CD4-positive, alpha-beta T cell treated with Interleukin-2 at 100 ng/mL for 4 hours (primary cell): ENCODE measurements around the gene LRRC4B.

Experiments
- DNase-seq: peaks from one replicate; pipeline ENCODE4 v3.0.0-alpha.2; 2020; ENCODE audit warnings: low spot score

LRRC4B gene

DNA sequence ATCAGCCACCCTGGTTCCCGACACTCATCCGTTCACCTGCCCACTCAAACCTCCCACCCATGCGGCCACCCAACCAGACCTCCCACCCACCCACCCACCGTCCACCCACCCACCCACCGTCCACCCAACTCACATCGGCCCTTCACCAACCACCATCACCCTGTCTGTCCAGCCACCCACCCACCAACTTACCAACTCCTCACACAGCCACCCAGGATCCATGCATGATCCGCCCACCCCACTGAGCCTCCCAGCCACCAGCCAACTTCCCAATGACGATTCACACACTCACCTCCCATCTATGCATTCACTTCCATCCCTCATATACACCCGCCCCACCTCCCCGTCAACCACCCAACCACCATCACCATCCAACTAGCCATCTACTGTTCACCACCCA lies 61.5 kb downstream of the LRRC4B start:
- DNase-seq = no peak

DNA sequence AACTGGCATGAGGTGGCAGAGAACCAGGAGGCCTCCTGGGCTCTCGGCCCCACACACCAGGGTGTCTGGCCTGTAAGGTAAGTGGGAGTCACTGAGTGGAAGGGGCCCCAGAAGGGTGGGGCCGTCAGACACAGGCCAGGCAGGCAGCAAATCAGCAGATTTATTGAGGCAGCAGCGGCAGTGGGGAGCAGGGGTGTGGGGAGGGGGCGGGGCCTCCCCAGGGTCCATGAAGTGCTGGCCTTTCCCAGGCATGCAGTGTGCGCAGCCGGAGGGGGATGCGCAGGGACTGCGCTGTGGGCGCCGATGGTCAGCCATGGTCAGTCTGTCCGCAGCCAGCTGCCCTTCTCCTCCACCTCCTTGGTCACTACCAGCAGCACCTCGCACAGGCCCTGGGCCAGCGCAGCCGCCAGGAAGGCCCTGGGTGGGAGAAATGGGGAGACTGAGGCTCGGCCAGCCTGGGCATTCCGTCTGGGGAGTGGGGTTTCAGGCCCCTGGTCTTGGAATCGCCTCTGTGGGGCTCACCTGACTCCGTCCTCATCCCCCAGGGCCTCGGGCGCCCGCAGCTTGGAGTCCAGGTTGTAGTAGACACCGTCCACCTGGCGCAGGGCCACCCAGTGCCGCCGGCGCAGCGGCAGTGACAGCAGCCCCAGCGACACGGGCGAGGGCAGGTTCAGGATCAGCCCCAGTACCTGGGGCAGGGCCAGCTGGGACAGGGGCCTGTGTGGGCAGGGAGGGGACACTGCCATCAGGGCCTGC lies 62.2 kb downstream of the LRRC4B start:
- DNase-seq = no peak

DNA sequence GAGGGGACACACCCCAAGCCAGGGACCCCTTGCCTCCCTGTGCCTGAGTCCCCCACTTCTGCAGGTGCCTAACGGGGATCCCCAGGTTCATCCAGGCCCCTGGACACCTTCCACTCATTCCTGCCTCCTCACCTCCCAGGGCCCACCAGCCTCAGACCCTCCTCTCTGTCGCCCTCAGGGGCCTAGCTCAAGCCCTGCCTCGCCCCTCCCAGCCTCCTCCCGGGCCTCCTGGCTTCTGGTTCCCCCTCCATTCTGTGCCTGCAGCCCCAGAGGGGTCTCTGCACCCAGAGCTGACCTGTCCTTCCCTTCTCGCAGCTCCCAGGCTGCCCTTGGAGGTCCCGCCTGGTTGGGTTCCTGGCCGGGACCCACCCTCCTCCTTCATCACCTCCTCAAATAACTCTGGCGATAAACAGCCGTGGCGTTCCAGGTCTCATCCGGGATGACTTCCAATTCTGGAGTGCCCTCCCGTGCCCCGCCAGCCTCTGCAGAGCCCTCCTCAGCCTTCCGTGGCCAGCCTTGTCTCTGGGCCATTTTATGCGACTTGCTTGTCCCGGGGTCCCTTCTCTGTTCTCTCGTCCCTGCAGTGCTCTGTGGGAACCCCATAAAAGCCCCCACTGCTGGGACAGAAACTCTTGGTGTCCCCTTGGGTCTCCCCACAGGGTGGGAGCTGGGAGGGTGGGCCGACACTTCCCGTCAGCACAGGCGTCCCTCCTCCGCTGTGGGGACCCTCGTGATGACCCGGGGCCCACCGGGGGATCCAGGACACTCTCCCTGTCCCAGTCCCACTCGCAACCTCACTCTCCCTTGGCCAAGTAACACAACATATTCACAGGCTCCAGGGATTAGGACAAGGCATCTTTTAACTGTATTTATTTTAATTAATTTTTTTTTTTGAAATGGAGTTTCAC lies 66.4 kb downstream of the LRRC4B start:
- no peak for DNase-seq

DNA sequence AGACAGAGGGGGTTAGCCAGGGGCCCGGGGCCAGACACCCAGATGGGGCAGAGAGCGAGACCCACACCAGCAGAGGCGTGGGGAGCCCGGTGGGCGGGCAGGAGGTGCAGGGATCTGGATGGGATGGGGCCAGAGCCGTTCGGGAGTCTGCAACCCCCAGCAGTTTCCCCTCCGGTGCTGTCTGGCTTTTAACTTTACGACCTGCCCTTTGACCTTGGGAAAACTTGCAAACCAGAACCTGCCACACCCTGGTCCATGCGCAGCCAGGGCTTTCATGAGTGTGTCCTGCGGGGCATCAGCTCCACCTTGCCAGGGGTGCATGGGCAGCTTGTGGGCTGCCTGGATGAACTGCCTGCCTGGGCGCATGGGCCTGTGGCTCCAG lies 67.1 kb downstream of the LRRC4B start:
- DNase-seq = no peak

DNA sequence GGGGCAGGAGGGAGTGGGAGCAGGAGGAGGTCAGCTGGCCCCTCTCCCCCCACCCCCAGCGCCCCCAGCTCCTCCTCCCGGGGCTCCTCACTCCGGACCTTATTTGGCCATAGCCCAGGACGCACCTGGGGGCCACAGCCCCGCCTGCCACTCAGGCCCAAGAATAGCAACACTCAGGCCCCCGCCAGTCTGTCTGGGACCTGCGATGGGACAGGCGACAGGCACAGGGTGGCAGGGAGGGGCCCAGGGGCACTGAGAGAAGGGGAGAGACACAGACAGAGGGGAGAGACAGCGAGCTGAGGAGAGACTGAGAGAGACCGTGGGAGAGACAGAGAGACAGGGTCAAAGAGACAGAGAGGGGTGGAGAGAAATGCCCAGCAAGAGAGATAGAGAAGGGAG lies 67.5 kb downstream of the LRRC4B start:
- no peak for DNase-seq

DNA sequence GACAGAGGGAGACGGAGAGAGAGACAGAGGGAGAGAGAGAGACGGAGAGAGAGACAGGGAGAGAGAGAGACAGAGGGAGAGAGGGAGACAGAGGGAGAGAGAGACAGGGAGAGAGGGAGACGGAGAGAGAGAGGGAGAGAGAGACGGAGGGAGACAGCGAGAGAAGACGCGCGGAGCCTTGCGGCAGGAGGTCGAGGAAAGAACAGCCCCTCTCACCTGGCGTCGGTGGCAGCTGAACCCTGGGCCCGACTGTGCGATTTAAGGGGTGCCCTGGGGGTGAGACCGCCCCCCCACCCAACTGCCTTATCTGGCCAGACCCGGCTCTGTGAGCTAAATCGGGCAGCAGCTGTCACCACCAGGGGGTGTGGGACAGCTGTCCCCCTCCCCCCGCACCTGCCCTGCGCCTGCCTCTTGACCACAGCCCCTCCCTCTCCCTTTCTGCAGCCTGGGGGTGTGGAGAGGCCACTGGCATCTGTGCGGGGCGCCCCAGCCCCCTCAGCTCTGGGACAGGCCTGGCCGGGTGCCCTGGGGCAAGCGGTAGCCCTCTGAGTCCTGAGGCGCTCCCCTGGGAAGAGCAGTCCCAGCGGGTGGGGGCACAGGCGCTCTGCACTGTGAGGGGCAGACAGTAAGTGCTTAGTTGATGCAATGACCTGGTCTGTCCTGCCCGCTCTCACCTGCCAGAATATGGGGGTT lies 68.0 kb downstream of the LRRC4B start:
- no peak for DNase-seq

DNA sequence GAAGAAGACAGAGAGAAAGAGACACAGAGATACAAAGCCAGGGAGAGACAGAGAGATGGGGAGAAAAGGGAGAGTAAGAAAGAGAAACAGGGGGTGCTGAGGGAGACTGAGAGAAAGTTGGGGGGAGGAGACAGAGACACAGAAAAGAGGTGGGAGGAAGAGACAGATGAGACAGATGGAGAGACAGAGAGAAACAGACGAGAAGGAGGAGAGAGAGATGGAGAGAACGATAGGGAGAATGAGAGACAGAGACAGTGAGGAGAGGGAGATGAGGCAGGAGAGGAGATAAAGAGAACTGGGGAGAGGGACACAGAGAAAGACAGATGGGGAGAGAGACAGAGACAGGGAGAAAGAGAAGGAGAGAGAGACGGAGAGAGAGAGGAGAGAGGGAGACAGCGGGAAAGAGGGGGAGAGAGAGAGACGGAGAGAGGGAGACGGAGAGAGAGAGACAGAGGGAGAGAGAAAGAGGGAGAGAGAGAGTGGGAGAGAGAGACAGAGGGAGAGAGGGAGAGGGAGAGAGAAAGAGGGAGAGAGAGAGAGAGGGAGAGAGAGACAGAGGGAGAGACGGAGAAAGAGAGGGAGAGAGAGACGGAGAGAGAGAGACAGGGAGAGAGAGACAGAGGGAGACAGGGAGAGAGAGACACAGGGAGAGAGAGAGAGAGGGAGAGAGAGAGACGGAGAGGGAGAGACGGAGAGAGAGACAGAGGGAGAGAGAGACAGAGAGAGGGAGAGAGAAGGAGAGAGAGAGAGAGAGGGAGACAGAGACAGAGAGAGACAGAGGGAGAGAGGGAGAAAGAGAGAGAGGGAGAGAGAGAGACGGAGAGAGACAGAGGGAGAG lies 69.8 kb downstream of the LRRC4B start:
- DNase-seq = no peak

DNA sequence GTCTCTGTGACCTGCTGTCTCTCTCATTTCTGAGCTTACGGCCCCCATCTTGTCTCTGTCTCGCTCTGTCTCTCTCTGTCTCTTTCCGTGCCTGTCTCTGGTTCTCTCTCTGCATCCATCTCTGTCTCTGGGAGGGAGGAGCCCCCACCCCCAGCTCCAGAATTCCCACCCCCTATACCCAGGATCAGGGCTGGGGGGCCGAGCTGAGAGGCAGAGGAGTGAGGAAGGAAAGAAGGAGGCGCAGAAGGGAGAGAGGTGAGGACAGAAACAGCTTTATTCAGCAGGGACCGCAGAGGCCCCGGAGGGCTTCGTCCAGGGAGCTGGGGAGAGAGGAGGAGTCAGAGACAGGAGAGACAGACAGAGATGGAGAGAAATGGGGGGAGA lies 71.2 kb downstream of the LRRC4B start:
- no peak for DNase-seq

DNA sequence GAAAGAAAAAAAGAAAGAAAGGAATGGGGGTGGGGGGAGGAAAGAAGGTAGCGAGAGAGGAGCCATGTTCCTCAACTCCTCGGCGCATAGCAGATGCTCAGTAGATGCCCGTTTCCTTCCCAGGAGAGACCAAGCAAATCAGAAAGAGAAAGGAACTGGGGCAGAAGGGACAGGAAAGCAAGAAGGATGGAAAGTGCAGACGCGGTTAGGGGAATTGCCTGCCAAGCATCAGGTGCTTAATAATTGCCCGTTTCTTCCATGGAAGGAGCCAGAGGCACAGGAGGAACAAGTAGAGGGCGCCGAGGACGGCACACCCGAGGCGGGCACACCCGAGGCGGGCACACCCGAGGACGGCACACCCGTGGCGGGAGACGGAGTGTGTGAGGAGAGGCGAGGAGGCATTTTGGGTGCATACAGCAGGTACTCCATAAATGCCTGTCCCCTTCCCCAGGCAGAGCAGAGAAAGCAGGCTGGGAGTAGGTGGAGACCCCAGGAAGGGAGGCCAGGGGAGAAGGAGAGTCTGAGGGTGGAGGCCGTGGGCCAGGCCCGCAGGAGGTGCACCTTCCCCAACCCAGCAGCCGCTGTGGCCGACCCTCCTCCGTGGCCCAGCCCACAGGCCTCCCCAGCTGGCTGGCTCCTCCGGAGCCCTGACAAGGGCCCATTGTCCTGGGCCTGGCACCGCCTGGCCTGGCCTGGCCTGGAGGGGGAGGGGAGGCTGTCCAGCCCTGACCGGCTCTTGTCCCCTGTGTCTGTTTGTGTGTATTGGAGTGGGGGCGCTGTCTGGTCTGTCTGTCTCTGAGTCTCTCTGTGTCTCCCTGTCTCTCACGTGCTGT lies 71.8 kb downstream of the LRRC4B start:
- DNase-seq = no peak

DNA sequence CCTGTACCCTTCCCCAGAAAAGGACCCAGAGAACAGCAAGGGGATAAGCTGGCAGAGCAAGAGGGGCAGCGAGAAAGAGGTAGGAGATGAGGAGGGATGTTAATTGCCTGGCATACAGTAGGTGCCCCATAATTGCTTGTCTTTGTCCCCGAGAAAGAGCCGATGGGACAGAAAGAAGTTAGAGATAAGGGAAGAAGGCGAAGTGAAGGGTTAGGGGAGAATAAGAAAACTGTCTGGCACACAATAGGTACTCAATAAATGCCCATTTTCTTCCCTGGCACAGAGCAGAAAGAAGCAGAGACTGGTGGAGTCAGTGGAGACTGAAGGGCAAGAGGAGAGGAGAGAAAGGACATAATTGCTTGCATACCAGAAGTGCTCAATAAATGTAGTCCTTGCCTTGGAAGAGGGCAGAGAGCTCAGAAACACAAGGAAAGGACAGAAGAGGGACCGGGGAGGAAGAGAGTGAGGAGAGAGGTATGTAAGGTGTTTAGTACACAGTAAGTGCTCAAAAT lies 73.2 kb downstream of the LRRC4B start:
- DNase-seq = no peak

DNA sequence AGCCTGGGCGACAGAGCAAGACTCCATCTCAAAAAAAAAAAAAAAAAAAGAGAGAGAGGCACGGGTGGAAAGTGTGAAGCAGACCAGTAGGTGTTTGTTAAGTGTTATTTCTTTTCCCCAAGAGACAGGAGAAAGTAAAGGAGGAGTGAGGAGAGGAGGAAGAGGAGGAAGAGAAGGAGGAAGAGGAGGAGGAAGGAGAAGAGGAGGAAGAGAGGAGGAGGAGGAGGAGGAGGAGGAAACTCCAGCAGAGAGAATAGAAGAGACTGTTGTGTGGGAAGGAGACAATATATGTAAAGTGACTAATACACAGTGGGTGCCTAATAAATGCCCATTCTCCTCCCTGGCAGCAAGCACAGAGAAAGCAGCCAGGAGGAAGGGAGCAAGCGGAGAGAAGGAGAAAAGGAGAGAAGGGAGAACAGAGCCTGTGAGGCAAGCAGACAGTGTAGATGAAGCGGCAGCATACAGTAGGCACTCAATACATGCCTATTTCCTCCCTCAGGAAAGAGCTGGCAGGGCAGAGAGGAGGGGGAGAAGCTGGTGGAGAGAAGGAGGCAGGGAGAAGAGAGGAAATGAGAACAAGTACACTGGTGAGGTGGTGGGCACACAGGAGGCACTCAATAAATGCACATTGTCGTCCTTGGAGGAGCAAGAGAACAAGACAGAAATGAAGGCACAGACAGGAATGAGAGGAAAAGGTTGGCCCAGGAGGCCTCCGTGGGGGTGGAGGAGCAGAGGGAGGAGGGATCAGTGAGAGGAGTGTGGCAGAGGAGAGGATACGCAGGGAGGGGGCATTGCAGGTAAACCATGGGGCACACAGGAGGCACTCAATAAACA lies 73.8 kb downstream of the LRRC4B start:
- no peak for DNase-seq

DNA sequence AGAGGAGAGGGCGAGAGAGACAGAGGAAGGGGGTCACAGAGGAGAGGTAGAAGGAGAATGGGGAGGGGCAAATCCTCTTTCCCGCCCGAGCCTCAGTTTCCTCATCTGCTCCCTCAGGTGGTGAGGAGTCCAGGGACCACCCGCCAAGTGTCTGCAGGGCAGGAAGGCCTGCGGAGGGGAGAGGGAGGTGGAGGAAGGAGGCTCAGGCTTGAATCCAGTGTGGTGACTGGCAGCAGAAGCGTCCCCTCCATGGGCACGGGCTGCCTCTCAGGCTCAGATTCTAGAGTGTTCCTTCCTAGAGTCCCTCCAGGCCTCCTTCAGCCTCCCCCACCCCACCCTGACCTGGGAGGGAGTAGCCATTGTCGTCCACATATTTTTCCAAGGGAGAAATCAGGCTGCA lies 75.1 kb downstream of the LRRC4B start:
- no peak for DNase-seq

DNA sequence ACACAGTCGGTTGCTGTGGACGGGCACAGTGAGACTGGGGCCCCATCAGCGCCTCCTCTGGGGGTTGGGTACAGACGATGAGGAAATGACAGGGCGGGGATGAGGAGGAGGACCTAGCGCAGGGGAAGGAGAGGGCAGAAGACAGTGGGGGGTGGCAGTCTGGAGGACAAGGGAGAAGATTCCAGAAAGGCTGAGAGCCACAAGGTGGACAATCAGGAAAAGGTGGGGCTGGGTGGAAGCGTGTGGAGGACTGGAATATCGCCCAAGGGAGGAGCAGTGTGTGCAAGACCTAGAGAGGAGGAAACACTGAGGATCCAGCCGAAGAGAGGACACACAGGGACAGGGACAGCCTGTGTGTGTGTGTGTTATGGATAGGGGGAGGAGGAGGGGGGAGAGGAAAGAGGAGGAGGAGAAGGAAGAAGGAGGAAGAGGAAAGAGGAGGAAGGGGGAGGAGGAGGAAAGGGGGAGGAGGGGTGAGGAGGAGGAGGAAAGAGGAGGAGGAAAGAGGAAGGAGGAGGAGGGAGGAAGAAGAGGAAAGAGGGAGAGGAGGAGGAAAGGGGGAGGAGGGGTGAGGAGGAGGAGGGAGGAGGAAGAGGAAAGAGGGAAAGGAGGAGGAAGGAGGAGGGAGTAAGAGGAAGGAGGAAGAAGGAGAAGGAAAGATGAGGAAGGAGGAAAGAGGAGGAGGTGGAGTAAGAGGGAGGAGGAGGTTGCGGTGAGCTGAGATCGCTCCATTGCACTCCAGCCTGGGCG lies 75.8 kb downstream of the LRRC4B start:
- no peak for DNase-seq

DNA sequence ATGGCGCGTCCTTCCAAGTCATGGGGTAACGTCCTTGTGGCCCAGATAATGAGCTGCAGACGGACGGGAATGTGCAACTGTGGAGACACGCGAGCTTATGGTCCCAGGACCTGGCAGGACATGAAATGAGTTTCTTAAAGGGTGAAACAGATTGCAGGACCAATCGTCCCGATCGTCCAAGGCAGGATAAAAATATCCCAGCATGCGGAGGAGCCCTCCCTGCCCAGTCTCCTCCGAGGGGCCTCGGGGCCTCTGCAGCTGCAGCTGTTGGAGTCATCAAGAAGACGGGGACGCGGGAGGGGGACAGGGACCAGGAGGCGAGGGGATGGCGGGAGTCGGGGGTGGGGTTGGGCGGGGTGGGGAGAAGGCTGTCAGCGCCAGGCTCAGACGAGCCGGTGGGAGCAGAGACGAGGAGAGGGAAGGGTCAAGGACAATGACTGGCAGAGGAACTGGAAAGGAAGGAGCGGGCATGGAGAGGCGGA lies 77.2 kb downstream of the LRRC4B start:
- DNase-seq = no peak

DNA sequence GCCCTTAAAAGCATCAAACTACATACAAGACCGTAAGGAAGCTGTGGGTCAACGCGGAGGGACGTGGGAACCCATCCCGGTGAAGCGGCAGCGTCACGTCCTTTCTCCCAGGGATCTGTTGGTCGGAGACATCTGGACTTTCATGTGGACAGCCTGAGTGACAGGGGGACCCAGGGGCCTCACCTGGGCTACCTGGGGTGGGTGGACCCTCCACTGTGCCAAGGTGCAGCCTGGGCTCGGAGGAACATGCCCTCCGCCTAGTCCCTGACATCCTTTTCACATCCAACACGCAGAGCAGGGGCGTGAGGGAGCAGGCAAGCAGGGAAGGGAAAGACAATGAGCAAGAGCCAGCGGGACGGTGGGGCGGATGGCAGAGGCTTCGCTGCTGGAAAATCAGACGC lies 77.8 kb downstream of the LRRC4B start:
- no peak for DNase-seq

DNA sequence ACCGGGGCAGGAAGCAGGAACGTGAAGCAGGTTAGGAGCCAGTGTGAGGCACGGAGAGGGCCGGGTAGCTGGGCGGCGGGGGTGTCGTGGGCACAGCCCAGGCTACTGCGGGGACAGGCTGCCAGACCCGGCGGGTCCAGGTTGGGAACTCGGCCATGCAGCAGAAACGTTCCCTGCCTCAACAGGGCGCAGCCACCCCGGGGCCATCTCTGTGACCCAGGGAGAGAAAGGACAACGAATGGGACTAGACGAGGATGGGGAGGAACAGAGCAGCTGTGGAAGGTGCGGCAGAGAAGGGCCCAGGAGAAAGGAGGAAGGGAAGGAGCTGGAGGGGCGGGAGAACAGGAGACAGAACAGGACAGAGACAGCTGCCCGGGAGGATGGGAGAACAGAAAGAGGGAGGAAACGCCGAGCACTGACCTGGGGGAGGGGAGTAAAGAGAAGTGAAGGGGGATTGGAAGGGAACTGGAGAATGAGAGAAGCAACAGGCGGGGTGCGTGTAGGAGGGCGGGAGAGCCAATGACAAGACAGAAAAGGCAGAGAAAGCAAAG lies 78.7 kb downstream of the LRRC4B start:
- DNase-seq = no peak

DNA sequence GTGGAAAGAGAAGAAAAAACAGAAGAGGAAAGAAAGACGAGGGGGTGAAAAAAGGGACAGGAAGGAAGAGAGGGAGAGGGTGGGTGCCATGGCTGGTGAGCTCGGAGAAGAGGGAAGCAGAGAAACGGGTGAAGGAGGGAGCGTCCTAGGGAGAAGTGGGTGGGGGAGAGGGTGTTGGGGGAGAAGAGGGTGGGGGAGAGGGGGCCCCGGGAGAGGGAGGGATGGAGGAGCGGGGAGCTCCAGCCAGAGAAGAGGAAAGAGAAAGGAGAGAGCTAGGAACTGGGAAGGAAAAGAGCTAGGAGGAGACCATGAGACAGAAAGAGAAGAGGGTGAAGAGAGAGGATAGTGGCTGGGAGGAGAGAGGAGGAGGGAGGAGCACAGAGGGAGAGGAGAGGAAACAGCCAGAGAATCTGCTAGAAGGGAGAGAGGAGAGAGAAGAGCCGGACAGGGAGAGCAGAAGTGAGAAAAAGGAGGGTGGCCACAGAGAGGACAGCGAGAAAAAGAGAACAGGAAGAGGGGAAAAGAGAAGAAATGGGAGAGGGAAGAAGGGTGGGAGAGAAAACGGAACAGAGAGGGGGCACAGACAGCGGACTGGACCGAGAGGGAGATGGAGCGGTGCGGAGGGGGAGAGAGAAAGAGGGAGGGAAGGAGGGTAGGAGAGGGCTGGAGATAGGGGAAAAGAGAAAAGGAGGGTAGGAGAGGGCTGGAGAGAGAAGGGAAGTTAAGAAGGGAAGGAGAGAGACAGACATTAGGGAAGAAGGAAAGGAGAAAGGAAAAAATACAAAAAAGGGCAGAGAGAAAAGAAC lies 79.6 kb downstream of the LRRC4B start:
- no peak for DNase-seq
